T-helper 2 cell treated with Interferon-gamma antibody and Interleukin-4, amounts not matched to agents 5 μg/mL and 100 μg/mL, for 36 hours (primary cell): ENCODE results near the gene ADGRD2.

Experiments used
- DNase-seq: peaks from one replicate; pipeline ENCODE4 v3.0.0; 2021; ENCODE audit warnings: low spot score
- H3K27ac Mint-ChIP-seq: one replicate; pipeline ENCODE4 v1.8.0; 2021; ENCODE audit warnings: mild to moderate bottlenecking, mixed read lengths
- H3K27me3 Mint-ChIP-seq: one replicate; pipeline ENCODE4 v1.8.0; 2021; ENCODE audit warnings: low read depth, mixed read lengths
- H3K36me3 Mint-ChIP-seq: one replicate; pipeline ENCODE4 v1.8.0; 2021; ENCODE audit warnings: low read depth, mixed read lengths
- H3K4me1 Mint-ChIP-seq: one replicate; pipeline ENCODE4 v1.8.0; 2021; ENCODE audit warnings: low read depth, mixed read lengths
- H3K4me3 Mint-ChIP-seq: one replicate; pipeline ENCODE4 v1.8.0; 2022; ENCODE audit warnings: mild to moderate bottlenecking, moderate library complexity, mixed read lengths
- H3K9me3 Mint-ChIP-seq: one replicate; pipeline ENCODE4 v1.8.0; 2021; ENCODE audit warnings: mixed read lengths

The ADGRD2 gene

DNA sequence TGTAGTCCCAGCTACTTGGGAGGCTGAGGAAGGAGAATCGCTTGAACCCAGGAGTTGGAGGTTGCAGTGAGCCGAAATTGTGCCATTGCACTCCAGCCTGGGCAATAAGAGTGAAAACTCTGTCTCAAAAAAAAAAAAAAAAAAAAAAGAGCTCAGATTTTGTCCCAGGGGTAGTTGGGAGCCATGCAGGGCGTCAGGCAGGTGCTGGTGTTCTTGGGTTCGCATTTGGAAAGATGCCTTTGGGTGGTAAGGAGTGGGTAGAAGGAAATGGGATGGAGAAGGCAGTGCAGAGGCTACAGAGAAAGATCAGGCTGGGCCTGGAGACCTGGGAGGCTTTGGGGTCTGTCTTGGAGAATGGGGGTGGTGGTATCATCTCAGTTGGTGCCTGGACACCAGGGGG, 23.9 kb downstream of the ADGRD2 start:
- no peak for DNase-seq
- Mint-ChIP-seq H3K9me3 (no peaks in the 10 kb centered on the region), H3K36me3 (no peaks in the 10 kb centered on the region), H3K27me3 (peaks cover 8% of the 10 kb centered on the region), H3K4me1 (no peaks in the 10 kb centered on the region), H3K4me3 (no peak overlapping the region), H3K27ac (no peak overlapping the region)

DNA sequence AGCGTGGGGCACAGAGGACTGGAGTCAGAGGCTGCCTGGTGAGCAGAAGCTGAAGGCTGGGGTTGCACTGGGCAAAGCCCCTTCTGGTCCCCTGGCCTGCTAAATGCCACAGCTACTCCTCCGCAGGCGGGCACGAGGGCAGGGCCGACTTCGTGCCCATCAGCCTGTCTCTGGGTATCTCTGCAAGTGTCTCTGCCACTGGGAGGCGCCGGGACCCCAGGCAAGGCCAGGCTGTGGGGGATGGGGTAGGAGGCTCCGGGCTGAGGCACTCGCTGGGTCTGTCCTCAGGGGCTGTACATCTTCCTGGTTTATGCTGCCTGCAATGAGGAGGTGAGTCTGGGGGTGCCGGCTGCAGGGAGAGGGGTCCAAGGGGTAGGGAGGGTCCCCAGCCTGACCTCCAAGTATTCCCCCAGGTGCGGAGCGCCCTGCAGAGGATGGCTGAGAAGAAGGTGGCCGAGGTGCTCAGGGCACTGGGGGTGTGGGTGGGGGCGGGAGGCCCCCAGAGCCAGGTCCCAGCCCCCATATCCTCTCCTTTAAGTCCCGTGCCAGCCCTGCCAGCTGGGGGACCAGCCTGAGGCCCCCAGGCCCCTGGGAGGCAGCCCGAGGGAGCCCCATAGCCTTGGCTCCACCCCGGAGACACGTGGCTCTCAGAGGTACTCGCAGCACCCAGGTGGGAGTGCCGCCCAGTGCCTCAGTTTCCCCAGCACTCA, 25.1 kb downstream of the ADGRD2 start:
- Mint-ChIP-seq H3K27ac (no peak overlapping the region), H3K4me3 (no peak overlapping the region), H3K9me3 (no peaks in the 10 kb centered on the region), H3K27me3 (peaks cover 12% of the 10 kb centered on the region), H3K36me3 (no peaks in the 10 kb centered on the region), H3K4me1 (no peaks in the 10 kb centered on the region)
- DNase-seq, result no peak

GRCh38 chr9:124475868-124476690, 25.8 kb downstream of the ADGRD2 start:
- no peaks in the 10 kb centered on the region for H3K4me1 Mint-ChIP-seq
- H3K36me3 Mint-ChIP-seq, result no peaks in the 10 kb centered on the region
- DNase-seq, result no peak
- H3K9me3 Mint-ChIP-seq, result no peaks in the 10 kb centered on the region
- no peak overlapping the region for H3K27ac Mint-ChIP-seq
- H3K27me3 Mint-ChIP-seq, result peaks cover 12% of the 10 kb centered on the region
- no peak overlapping the region for H3K4me3 Mint-ChIP-seq

DNA sequence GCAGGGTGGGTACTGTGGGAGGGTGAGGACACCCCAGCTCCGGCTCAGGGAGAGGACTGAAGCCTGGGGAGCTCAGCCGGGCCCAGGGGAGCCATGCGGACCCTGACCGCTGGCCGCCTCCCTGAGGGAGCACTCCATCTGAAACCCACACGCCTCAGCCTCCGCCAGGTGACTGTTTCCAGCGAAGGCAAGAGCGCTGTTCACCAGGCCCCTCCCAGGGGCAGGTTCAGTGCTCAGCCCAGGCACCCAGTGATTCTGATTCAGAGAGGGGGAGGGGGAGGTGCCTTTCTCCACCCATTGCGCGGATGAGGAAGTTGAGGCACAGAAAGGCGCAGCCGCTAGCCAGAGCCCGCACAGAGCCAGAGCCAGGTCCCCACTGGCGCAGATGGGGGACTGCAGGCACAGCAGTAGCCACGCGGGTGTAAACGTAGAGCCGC, 27.0 kb downstream of the ADGRD2 start:
- Mint-ChIP-seq H3K4me3 (no peak overlapping the region), H3K4me1 (no peaks in the 10 kb centered on the region), H3K27ac (no peak overlapping the region), H3K27me3 (peaks cover 12% of the 10 kb centered on the region), H3K36me3 (no peaks in the 10 kb centered on the region), H3K9me3 (no peaks in the 10 kb centered on the region)
- DNase-seq, result no peak

- peaks cover 12% of the 10 kb centered on the region for H3K27me3 Mint-ChIP-seq
- no peak overlapping the region for H3K4me3 Mint-ChIP-seq
- DNase-seq, result no peak
- no peak overlapping the region for H3K27ac Mint-ChIP-seq
- H3K4me1 Mint-ChIP-seq, result no peaks in the 10 kb centered on the region
- H3K36me3 Mint-ChIP-seq, result no peaks in the 10 kb centered on the region
- H3K9me3 Mint-ChIP-seq, result no peaks in the 10 kb centered on the region
These were observed 27.5 kb downstream of the ADGRD2 start for GRCh38 chr9:124477648-124478285.

DNA sequence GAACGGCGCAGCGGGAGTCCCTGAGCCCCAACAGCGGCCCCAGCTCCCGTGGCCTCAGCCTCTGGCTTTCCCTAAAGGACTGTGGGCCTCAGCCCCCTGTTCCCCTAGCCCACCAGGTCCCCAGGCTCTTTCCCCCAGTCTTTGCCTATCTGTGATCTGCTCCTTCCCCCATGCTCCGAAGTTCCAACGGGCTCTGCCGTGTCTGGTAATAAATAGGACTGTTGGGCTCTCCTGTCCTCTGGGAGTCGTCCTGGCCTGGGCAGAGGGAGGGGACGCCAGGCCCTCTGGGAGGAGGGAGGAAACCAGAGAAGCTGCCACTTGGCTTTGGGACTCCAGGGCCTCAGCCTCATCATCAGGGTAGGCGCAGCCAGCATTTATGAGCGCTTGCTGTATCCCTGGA, 28.1 kb downstream of the ADGRD2 start:
- no peak for DNase-seq
- Mint-ChIP-seq H3K27ac (no peak overlapping the region), H3K36me3 (no peaks in the 10 kb centered on the region), H3K4me3 (no peak overlapping the region), H3K27me3 (peaks cover 12% of the 10 kb centered on the region), H3K9me3 (no peaks in the 10 kb centered on the region), H3K4me1 (no peaks in the 10 kb centered on the region)

DNA sequence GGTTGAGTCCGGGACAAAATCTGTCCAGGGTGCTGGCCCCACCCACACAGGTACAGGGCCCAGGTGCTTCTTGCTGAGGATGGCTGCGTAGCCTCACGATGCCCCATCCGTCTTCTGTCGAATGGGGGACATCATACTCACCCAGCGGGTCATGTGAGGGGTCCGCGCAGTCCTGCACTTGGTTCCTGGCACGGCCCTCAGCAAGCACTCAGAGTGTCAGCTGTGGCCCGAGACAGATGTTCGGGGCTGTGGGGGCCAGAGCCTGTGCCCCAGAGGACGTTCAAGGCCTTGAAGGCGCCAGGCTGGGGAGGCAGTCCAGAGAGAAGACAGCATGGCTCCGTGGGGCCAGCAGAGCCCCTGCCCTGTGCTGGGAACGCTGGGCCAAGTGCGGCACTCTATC, 29.1 kb downstream of the ADGRD2 start:
- Mint-ChIP-seq H3K36me3 (no peaks in the 10 kb centered on the region), H3K9me3 (no peaks in the 10 kb centered on the region), H3K27me3 (peaks cover 12% of the 10 kb centered on the region), H3K4me3 (no peak overlapping the region), H3K4me1 (no peaks in the 10 kb centered on the region), H3K27ac (no peak overlapping the region)
- DNase-seq, result no peak

- H3K27ac Mint-ChIP-seq, result no peak overlapping the region
- H3K9me3 Mint-ChIP-seq, result no peaks in the 10 kb centered on the region
- peaks cover 12% of the 10 kb centered on the region for H3K27me3 Mint-ChIP-seq
These were observed 29.8 kb downstream of the ADGRD2 start for GRCh38 chr9:124479947-124480620.

DNA sequence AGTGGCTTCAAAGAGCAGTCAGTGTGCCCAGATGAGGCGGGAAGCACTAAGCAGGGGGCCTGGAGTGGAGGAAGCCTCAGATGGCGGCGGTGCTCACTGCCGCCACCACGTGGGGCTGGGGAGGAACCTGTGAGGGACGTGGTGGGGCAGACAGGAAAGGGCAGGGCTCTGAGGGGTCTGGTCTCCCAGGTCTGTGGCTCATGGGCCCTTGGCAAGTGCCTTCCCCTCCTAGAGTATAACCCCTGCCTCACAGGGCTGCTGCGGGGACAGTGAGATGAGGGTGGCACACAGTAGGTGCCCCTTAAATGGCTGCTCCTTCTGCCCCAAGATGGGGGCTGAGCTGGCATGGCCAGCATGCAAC, 30.4 kb downstream of the ADGRD2 start:
- no peak overlapping the region for H3K4me3 Mint-ChIP-seq
- DNase-seq, result no peak
- no peak overlapping the region for H3K27ac Mint-ChIP-seq
- peaks cover 12% of the 10 kb centered on the region for H3K27me3 Mint-ChIP-seq
- H3K9me3 Mint-ChIP-seq, result no peaks in the 10 kb centered on the region
- no peaks in the 10 kb centered on the region for H3K36me3 Mint-ChIP-seq
- no peaks in the 10 kb centered on the region for H3K4me1 Mint-ChIP-seq

More at GRCh38 chr9:124479947-124480620, 29.8 kb downstream of the ADGRD2 start:
- Mint-ChIP-seq H3K4me1 (no peaks in the 10 kb centered on the region), H3K36me3 (no peaks in the 10 kb centered on the region), H3K4me3 (no peak overlapping the region)
- DNase-seq, result no peak

- Mint-ChIP-seq H3K36me3 (no peaks in the 10 kb centered on the region), H3K27ac (no peak overlapping the region), H3K9me3 (no peaks in the 10 kb centered on the region), H3K4me3 (no peak overlapping the region), H3K4me1 (no peaks in the 10 kb centered on the region), H3K27me3 (peaks cover 12% of the 10 kb centered on the region)
- no peak for DNase-seq
These were observed 30.9 kb downstream of the ADGRD2 start for GRCh38 chr9:124481115-124481514.

DNA sequence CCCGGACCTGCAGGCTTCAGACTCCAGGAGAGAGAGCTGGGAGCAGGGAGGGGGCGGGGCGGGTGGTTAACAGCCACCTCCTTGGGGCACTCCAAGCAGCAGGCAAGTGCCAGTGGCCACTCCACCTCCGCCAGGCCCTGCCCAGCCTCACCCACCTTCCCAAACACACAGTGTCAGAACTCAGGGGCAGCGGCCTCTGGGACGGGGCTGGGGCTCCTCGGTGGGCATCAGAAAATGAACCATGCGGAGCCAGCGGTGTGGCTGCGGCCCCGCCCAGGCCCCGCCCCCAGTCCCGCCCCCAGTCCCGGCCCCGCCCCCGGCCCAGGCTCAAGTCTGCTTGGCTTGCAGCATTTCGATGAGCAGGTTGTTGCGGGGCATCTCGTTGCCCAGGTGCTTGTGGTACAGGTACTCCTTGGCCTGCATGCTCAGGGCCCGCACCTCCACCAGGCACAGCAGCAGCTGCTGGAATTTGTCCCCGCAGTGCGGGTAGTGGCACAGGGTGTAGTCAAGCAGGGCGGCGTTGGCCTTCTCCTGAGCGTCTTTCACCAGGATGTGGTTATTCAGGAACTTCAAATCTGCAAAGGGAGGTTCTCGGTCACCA, 32.3 kb downstream of the ADGRD2 start:
- no peak overlapping the region for H3K4me3 Mint-ChIP-seq
- DNase-seq, result no peak
- H3K4me1 Mint-ChIP-seq, result no peaks in the 10 kb centered on the region
- no peaks in the 10 kb centered on the region for H3K36me3 Mint-ChIP-seq
- H3K9me3 Mint-ChIP-seq, result no peaks in the 10 kb centered on the region
- H3K27ac Mint-ChIP-seq, result no peak overlapping the region
- H3K27me3 Mint-ChIP-seq, result peaks cover 12% of the 10 kb centered on the region

- H3K36me3 Mint-ChIP-seq, result no peaks in the 10 kb centered on the region
- no peaks in the 10 kb centered on the region for H3K9me3 Mint-ChIP-seq
- DNase-seq, result no peak
- no peak overlapping the region for H3K27ac Mint-ChIP-seq
- H3K4me1 Mint-ChIP-seq, result no peaks in the 10 kb centered on the region
- H3K4me3 Mint-ChIP-seq, result no peak overlapping the region
- peaks cover 7% of the 10 kb centered on the region for H3K27me3 Mint-ChIP-seq
These were observed 33.2 kb downstream of the ADGRD2 start for GRCh38 chr9:124483481-124483880.

DNA sequence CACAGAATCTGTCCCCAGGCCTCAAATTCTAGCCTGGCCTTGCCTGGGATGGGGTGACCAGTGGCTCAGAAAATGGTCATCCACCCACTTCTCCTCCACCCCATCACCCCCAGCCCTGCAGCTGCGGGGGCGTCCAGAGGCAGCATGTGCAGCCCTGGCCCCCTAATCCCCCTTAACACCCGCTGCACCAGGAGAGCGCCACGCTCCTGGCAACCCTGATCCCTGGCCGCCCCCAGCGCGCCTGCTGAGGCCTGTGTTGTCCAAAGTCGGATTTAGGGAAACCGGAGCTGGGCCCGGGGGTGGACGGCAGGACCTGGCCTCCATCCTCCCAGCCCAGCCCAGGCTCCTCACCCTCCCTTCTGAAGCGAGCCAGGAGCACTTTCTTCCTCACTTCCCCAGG, 35.0 kb downstream of the ADGRD2 start:
- DNase-seq, result no peak
- Mint-ChIP-seq H3K9me3 (no peaks in the 10 kb centered on the region), H3K36me3 (no peaks in the 10 kb centered on the region), H3K4me1 (no peaks in the 10 kb centered on the region), H3K27ac (no peak overlapping the region), H3K27me3 (no peaks in the 10 kb centered on the region), H3K4me3 (no peak overlapping the region)
